Lung (tissue), 12 donors: ENCODE measurements around the gene BCAS1. TPM values are rescaled to one million over a fixed set of nuclear protein-coding genes. Genes with fewer than 3 reads are reported as not detected.
A peak's percentile ranks its signal among the peaks of the same experiment; 100 is the strongest.

Experiments
- ATAC-seq: fragments of 200-7000 bp; cut with Tn5 transposase; one replicate; pipeline ENCODE4 v1.9.1; 2020; ENCODE audit warnings: moderate number of reproducible peaks; ENCODE audit not compliant: insufficient read depth, low FRiP score
- DNase-seq, 3 donors: peaks; one replicate each; pipeline ENCODE4 v3.0.0-alpha.2; 2013 to 2017
- H3K27ac ChIP-seq, 2 donors: one replicate each; pipeline ENCODE4 v1.5.1; 2013; ENCODE audit warnings: mild to moderate bottlenecking in 2 of 2, moderate library complexity in 2 of 2, control low read depth in 1 of 2, inconsistent platforms in 1 of 2, low read depth in 1 of 2, low read length in 1 of 2
- H3K27me3 ChIP-seq, 3 donors: one replicate each; pipeline ENCODE4 v1.5.1; 2013; ENCODE audit warnings: low read length in 2 of 3; ENCODE audit not compliant: control insufficient read depth in 3 of 3, insufficient read depth in 3 of 3
- H3K36me3 ChIP-seq, 4 donors: one replicate each; pipeline ENCODE4 v1.5.1; 2013; ENCODE audit warnings: low read length in 4 of 4, mild to moderate bottlenecking in 1 of 4, moderate library complexity in 1 of 4; ENCODE audit not compliant: control insufficient read depth in 4 of 4, insufficient read depth in 4 of 4
- H3K4me1 ChIP-seq, 5 donors: one replicate each; pipeline ENCODE4 v1.5.1; 2013; ENCODE audit warnings: low read length in 5 of 5, mild to moderate bottlenecking in 2 of 5, moderate library complexity in 1 of 5; ENCODE audit not compliant: control insufficient read depth in 5 of 5, insufficient read depth in 5 of 5
- H3K4me3 ChIP-seq: one replicate; pipeline ENCODE4 v1.5.1; 2013; ENCODE audit warnings: mild to moderate bottlenecking, control low read depth, moderate library complexity
- H3K9ac ChIP-seq, 2 donors: one replicate each; pipeline ENCODE4 v1.5.1; 2013; ENCODE audit warnings: low read length in 2 of 2, control low read depth in 1 of 2; ENCODE audit not compliant: insufficient read depth in 1 of 2
- H3K9me3 ChIP-seq, 4 donors: one replicate each; pipeline ENCODE4 v1.5.1; 2013; ENCODE audit warnings: low read length in 3 of 4, mild to moderate bottlenecking in 1 of 4, moderate library complexity in 1 of 4; ENCODE audit not compliant: control insufficient read depth in 4 of 4, insufficient read depth in 3 of 4
- WGBS, 2 donors: extraction: QIAGEN DNeasy Blood & Tissue Kit; methylation state at CpG; one replicate each; pipeline ENCODE4 v1.1.7; 2013; 5-methylcytosine and 5-hydroxymethylcytosine counted together
- polyA plus RNA-seq, 2 donors: library from polyadenylated mRNA; stranded (reverse); fragments of 200-250 nt; gene quantifications; one replicate each; pipeline ENCODE4 v1.2.1, GENCODE V29; 2013
- total RNA-seq, 2 donors: library from RNA; depleted of rRNA in 1 of 2; stranded (reverse); fragments of >200 nt in 1 of 2; gene quantifications; one replicate each; pipeline ENCODE4 v1.2.1, GENCODE V29; 2014 to 2021
- TF ChIP-seq, protein P1 (sequence below): IDR thresholded peaks from 2 replicates; pipeline ENCODE4 v1.5.1; 2012; ENCODE audit warnings: mild to moderate bottlenecking; ENCODE audit errors: control extremely low read depth, extremely low read depth
- donor health status: control.
- donor health status: control.
- donor health status: Bipolar disorder and iron deficiency.
- donor health status: healthy.
- donor health status: DM: yes; HTN: yes; CAD: no.

BCAS1 gene
- total and polyA plus RNA-seq, 4 donors = 1.2 to 4.0 (median 2.3) TPM

DNA sequence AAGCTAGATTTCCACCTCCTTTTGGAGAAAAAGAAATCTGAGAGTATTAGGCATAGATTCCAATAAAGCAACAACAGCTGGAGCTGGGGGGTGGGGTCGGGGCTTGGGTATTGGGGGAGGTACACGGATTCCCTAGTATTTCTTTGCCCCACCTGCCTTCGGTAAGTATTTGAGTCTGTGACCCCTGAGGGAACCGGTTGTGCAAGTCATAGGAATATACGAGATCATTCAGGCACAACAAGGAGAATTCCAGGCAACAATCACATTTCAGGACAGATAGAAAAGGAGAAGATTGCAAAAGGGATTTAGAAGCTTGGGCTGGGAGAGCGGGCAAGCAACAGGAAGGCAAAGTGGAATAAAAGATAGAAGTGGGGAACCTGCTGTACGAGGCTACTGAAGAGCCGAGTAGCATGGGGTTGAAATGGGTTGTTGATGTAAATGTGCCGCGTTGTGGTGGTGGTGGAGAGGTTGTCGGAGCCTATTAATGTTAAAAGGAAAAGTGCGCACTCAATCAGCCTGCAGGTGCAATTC lies 148.9 kb downstream of the BCAS1 start:
- TF ChIP-seq, protein P1, sequence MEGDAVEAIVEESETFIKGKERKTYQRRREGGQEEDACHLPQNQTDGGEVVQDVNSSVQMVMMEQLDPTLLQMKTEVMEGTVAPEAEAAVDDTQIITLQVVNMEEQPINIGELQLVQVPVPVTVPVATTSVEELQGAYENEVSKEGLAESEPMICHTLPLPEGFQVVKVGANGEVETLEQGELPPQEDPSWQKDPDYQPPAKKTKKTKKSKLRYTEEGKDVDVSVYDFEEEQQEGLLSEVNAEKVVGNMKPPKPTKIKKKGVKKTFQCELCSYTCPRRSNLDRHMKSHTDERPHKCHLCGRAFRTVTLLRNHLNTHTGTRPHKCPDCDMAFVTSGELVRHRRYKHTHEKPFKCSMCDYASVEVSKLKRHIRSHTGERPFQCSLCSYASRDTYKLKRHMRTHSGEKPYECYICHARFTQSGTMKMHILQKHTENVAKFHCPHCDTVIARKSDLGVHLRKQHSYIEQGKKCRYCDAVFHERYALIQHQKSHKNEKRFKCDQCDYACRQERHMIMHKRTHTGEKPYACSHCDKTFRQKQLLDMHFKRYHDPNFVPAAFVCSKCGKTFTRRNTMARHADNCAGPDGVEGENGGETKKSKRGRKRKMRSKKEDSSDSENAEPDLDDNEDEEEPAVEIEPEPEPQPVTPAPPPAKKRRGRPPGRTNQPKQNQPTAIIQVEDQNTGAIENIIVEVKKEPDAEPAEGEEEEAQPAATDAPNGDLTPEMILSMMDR = no peak
- no peaks in the 10 kb centered on the region for H3K36me3 ChIP-seq
- no peak overlapping the region for H3K4me3 ChIP-seq
- peak in 2 of 3 donors; percentile 38 to 41 for DNase-seq
- no peak for ATAC-seq
- no peaks in the 10 kb centered on the region for H3K27me3 ChIP-seq
- H3K4me1 ChIP-seq = peaks cover 1 to 22% (median 11%) of the 10 kb centered on the region in 5 donors
- H3K9ac ChIP-seq = no peak overlapping the region
- H3K9me3 ChIP-seq = no peaks in the 10 kb centered on the region
- WGBS, 2 donors = 62 to 70% methylated on average over 12 of the region's 12 CpGs
- H3K27ac ChIP-seq = no peak overlapping the region

DNA sequence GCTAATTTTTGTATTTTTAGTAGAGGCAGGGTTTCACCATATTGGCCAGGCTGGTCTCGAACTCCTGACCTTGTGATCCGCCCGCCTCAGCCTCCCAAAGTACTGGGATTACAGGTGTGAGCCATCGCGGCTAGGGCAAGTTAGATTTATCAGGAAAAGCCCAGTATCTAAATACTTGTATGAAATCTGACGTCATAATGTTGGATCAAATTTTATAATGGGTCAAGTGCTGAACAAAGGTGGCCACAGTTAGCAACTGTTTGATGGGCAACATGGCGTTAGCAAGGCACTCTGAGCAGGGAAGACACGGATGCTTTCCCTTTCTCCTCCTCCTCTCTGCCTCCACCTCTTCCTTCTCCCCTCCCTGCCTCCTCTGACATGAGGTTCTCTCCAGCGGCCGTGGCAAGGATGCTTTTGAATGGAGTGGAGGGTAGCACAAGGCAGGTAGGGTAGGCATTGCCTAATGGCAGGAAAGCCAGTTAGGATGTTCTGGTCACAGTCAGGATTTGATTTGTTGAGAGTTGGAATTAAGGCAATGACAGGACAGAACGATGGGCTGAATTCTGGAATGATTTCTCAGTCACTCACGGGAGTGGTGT lies 149.6 kb downstream of the BCAS1 start:
- Histone ChIP-seq H3K9me3 (no peaks in the 10 kb centered on the region), H3K36me3 (no peaks in the 10 kb centered on the region), H3K4me3 (no peak overlapping the region), H3K9ac (no peak overlapping the region), H3K27ac (no peak overlapping the region), H3K27me3 (no peaks in the 10 kb centered on the region), H3K4me1 (peaks cover 1 to 25% (median 9%) of the 10 kb centered on the region in 5 donors)
- TF ChIP-seq, protein P1 = no peak
- WGBS, 2 donors = 85% methylated on average over 12 of the region's 12 CpGs
- DNase-seq (no peak), ATAC-seq (no peak)

DNA sequence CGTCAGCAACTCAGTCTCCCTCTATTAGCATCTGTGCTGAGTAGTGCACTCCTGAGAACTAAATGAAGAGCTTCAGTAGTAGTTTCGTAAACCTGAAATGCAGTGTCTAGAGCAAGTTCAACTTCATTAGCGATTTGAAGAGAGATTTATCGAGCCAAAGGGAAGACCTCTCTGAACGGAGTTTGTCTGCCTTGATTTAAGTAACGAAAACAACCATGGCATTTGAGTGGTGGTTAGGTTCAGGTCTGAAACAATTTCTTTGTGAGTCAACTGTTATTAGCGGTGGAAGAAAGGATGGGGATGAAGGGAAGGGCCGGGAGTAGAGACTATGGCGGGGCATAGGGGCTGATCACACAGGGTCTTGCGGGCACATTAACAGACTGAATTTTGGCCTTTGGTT lies 150.5 kb downstream of the BCAS1 start:
- 96 to 97% methylated on average over 10 of the region's 10 CpGs for WGBS, 2 donors
- peaks cover 1 to 28% (median 9%) of the 10 kb centered on the region in 5 donors for H3K4me1 ChIP-seq
- TF ChIP-seq, protein P1 = no peak

More for the DNA sequence above, 150.5 kb downstream of the BCAS1 start:
- H3K27ac ChIP-seq = no peak overlapping the region
- no peak overlapping the region for H3K9ac ChIP-seq
- no peaks in the 10 kb centered on the region for H3K36me3 ChIP-seq
- H3K27me3 ChIP-seq = no peaks in the 10 kb centered on the region
- DNase-seq (no peak), ATAC-seq (no peak)
- H3K4me3 ChIP-seq = no peak overlapping the region
- H3K9me3 ChIP-seq = no peaks in the 10 kb centered on the region
